A172 (cell line): ENCODE measurements around the gene MAPK4. TPM values are rescaled to one million over a fixed set of nuclear protein-coding genes. Genes with fewer than 3 reads are reported as not detected.

Experiments used
- DNase-seq: peaks from one replicate; pipeline ENCODE4 v3.0.0-alpha.2; 2015; ENCODE audit warnings: low spot score
- total RNA-seq: library from RNA; depleted of rRNA; stranded (reverse); fragments of >200 nt; shearing (Covaris generic); gene quantifications from 2 replicates; pipeline ENCODE4 v1.2.3, GENCODE V29; 2014

The MAPK4 gene
- total RNA-seq, 1 experiment from 2014 or later: 0.05 TPM

DNA sequence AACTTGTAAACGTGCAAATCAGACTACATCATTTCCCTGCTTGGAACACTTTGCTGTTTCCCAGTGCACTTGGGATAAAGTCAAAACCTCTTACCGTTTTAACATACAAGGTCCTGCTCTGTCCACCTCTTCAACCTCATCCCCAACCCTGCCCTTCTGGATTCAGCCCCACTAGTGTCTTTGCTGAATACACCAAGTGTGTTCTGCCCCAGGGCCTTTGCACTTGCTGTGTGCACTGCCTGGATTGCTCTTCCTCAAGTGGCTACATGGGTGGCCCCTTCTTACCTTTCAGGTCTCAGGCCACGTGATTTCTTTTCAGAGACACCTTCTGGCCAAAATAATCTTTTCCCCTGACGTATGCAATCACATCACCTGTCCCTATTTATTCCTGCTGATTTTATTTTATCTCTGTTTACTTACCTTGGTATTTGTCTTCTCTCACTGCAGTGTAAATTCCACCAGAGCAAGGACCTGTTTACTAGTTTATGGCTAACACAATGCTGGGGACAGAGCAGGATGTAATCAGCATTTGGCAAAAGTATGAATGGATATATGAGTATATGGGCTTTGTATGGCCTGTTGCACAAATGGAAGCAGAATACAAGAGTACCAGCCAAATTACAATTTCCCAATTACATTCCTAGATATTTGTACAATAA, 63.9 kb downstream of the MAPK4 start:
- no peak for DNase-seq

- DNase-seq: no peak
Observed at GRCh38 chr18:50624981-50625380, 65.1 kb downstream of the MAPK4 start.

DNA sequence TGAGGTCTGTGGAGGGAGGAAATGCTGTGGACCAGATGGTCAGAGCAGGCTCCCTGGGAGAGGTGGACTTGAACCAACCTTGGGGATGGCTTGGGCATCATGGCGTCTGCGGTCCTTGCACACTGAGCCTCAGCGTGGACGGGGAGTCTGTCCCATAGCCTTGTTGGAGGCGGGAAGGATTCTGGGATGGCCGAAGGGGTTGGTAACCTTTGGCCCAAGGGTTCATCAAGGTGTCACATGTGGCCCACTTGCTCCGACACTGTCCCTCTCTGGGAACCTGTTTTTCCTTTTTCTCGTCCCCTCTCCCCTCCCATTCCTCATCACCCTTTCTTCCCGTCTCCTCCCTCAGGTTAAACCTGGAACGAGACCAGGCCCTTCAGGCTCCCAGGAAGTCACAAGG, 66.4 kb downstream of the MAPK4 start:
- no peak for DNase-seq

DNA sequence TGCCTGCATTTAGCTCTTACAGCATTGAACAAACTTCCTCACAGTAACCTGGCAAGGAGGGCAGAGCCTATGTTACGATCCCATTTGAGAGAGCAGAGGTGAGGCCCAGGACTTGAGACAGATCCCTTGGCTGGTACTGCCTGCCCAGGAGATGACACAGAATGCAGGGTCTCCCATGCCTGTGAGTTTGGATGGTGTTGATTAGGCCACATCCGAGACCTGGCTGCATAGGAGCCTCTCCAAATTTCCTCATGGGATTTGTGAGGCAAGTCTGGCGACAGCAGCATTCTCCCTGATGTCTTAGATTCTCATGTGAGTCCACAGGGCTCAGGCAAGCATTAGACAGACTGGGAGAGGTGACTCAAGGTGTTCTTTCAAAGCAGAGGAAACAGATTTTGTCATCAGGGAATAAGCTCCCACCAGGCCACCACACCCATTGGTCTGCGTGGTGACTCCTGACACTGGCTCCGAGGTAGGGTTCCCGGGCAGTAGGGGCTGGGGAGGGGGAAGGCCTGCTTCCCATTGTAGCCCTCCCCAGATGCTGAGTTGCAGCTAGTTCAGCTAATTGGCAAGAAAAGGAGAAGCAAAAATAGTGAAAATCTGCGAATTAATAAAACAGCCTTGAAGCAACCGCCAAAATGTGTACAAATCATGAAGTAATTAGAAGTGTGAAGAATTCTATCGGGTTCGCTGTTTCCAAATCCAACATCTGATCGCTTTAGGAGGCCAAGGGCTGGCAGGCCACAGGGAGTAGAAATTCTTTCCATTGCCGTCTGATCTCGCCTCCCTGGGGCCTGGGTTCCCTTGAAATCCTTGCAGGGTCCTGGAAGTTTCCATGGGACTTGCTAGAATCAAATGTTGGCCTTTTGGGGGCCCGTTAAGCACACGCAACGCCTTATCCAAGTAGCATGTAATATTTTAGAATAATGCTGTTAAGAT, 68.0 kb downstream of the MAPK4 start:
- no peak for DNase-seq

- DNase-seq: no peak
Observed at GRCh38 chr18:50628533-50628905, 68.6 kb downstream of the MAPK4 start.

DNA sequence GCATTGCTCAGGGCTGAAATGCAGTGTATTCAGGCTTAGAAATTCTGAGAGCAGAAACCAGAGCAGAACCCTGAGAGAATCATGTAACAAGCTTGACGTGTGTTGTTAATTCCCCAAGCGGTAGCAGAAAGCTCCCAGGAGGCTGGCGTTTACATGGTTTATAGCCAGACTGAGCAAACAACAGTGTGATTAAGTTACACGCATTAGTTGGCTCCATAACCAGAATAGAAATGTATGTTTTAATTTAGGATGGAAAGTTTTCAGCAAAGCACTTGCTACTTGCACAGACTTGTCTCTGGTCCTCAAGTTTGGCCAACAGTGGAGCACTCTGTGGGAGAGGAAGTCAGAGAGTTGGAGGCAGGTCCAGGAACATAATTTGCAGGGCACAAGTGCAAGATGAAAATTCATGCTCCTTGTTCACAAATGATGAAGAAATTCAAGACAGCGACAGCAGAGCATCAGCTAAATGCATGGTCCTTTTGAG, 69.3 kb downstream of the MAPK4 start:
- DNase-seq: no peak

DNA sequence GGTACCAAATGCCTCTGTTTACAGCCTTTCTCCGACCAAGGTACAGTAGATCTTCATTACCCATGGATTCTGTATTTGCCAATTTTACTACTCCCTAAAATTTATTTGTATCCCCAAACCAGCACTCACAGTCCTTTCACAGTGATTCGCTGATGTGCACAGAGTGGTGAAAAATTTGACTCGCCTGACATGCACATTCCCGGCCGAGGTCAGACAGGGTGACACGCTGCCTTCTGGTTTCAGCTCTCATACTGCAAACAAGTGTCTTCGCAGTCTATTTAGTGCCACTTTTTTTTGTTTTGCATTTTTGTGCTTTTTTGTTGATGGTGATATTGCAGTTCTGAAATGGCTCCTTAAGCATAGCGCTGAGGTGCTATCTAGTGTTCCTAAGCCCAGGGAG, 71.0 kb downstream of the MAPK4 start:
- no peak for DNase-seq

GRCh38 chr18:50632895-50633515, 73.1 kb downstream of the MAPK4 start:
- no peak for DNase-seq

DNA sequence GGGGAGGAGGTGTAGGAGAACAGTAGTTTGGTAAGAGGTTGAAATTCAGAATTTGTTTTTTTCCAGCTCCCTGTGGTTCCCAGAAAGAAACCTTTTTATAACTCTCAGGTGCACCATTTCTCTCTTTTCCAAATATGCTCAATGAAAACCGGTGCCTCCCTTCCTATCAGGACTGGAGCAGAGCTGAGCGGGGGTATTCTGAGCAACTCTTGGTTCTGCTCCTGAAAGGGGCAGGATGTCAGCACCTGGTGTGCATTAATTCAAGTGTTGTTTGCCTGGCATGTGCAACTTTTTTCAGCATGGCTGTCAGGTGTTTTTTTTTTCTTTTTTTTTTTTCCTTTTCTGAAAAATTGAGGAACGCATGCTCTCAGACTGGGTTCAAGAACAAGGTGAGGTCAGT, 74.1 kb downstream of the MAPK4 start:
- DNase-seq: no peak

DNA sequence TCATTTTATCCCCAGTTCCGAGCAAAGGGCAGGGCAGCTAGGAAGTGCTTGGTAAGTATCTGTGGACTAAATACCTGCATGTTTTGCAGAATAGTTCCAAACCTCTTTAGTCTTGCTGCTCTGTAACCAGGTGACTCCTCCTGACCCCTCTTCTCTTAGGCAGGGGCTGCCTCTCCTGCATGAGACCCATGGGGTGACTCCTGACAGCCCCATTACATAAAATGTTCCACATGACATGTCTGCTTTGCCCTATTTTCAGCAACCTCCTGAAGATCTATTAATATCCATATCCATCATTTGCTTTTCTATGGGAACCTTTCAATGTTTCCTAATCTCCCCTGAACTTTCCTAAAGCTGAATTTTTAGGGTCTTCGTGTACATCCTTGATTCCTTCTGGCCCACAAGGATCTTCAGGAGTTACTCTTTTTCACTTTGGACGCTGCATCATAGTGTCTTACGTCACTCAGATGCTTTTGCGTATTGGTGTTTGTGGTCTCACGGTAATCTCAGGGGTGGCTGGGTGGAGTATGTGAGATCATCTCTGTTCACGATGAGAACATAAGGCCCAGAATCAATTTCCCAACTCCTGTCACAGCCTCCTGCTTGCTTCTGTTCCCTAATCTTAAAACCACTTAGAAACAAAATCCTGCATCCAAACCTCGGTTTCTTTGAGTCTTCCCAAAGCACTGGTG, 76.6 kb downstream of the MAPK4 start:
- DNase-seq: no peak

DNA sequence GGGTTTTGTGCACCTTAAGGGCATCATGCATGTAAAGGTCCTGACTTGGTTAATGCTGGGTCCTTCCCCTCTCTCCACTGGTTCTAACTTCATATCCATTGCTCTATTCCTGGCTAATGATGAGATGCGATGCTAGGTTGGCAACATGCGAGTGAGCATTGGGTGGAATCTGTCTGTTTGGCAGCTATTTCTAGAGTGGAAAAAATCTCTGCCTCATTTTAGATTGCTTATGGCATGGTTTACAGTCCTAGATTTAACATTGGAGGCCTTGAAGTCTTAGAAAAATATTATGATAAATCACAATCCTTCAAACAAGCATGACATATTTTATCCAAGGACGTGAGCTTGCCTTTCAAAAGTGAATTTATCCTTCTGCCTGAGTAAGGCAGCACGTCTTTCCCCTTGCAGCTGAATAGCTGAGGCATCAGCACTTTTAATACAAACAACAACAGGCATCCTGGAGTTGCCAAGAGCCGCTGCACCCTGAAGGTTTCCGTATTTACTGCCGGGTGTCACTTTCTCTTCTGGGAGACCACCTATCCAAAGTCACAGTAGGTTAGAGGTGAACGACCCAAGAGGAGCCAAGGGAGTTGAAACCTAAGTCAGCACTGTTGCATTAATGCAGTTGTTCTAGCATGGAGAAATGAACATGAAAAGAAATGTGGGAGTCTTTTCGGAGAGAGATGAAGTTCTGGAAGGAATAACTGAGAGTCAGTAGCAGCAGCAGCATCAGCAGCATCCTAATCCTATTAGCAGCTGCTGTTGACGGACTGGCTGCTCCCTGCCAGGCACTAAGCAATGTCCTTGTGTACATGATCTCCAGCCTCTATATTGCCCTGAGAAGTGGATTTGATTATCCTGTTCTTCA, 78.4 kb downstream of the MAPK4 start:
- no peak for DNase-seq

DNA sequence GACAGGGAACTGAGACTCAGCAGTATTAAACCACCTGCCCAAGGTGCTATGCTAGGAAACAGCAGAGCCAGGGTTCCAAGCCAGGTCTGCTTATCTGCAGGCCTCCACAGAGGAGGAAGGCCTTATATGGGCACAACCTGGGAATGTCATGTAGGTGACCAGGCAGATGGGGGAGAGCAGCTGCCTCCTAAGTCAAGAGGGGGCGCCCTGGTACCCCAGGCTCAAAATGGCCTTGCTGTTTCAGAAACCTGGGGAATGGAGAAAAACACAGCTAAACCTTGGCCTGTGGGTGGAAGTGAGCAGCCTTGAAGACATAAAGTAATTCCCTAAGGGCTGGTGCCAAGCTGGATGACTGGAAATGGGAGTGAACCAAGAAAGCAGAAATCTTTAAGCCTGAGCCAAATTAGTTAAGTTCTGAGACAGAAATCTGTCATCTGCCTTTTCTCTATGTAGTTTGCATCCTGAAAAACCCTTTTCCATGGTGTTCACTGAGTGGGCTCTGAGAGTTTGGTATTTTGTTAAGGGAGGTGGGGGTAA, 79.1 kb downstream of the MAPK4 start:
- DNase-seq: no peak

DNA sequence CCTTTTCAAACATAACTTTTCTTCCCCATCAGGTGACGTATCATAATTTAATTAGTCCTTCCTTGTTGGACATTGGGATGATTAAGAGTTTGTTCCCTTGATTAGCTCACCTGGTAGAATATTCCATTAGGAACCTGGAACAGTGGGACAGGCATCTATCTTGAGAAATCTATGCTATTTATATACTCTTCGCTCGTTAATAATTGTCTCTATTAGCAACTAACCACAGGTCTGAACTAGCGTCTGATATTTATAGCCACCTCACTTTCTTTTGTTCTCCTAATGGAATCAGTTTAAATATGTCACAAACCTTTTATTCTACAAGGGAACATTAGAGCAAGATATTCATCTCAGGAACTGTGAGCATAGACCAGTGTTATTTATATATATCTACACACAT, 79.8 kb downstream of the MAPK4 start:
- DNase-seq: no peak

DNA sequence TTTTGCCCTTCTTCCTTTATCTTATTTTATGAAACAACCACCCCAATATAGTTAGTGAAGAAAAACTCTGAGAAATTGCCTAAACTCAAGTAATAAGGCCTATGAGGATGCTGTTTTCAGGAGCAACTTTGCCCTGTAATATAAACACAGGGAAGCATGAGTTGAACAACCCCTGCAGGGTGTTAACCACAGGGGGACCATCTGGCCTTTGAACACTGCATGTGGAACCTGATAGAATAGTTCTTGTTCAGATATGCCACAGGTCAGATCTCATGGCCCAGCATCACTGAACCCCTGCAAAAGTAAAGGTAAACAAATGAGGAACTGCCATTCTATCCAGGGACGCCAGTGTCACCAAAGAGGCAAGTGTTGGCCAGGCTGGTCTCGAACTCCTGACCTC, 82.6 kb downstream of the MAPK4 start:
- DNase-seq: no peak

GRCh38 chr18:50644146-50644545, 84.3 kb downstream of the MAPK4 start:
- DNase-seq: no peak

DNA sequence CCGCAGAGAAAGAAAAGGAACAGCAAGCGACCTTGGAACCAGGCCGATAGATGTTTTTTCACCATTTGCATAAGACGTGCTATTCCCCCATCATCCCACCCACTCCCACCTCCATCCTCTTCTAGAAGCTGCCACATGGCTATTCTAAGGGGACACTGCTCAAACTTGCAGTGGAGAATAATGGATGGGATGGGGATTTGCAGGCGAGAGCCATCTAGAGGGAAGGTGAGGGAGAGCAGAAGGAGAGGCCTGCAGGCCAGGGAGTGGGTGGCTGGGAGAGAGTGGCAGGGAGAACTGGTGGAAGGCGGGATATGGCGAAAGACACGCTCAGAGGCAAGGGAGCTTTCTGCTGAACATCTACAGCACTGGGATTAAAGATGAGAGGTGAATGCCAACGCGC, 84.9 kb downstream of the MAPK4 start:
- no peak for DNase-seq

GRCh38 chr18:50647237-50647636, 87.3 kb downstream of the MAPK4 start:
- DNase-seq: no peak

- DNase-seq: no peak
Observed at GRCh38 chr18:50647792-50648191, 87.9 kb downstream of the MAPK4 start.

DNA sequence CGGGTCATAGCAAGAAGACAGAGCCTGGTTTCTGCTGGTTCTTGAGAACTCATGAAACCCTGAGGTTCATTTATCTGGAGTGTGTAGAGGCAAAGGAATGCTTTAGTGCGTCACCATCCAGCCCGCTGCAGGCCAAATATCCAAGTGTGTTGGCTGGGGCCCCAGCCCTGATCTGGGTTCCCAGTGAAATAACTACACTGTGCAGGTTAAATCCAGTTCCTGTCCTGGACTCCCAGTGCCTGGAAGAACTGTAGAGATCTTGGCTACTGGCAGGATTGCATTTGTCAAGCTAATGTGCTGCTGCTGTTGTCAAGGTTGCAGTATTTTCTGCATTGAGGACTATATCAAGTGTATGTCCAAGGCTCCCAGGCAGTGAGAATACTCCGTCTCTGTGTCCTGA, 89.9 kb downstream of the MAPK4 start:
- DNase-seq: no peak

GRCh38 chr18:50651334-50651733, 91.4 kb downstream of the MAPK4 start:
- no peak for DNase-seq
